Parathyroid adenoma (tissue), 2 donors: ENCODE results near the gene ROS1.

Source experiments
- H2AFZ ChIP-seq: fragments of 300-600 bp; sonication (generic); one replicate; pipeline ENCODE4 v1.7.0; 2017; ENCODE audit warnings: antibody characterized with exemption, mild to moderate bottlenecking
- H3K27ac ChIP-seq: fragments of 300-600 bp; sonication (generic); one replicate; pipeline ENCODE4 v1.7.0; 2017
- H3K27me3 ChIP-seq: fragments of 300-600 bp; sonication (generic); one replicate; pipeline ENCODE4 v1.7.0; 2017; ENCODE audit warnings: low read length; ENCODE audit not compliant: control insufficient read depth, insufficient read depth
- H3K36me3 ChIP-seq: fragments of 300-600 bp; sonication (generic); one replicate; pipeline ENCODE4 v1.7.0; 2017; ENCODE audit warnings: low read length; ENCODE audit not compliant: control insufficient read depth, insufficient read depth
- H3K4me1 ChIP-seq: fragments of 300-600 bp; sonication (generic); one replicate; pipeline ENCODE4 v1.7.0; 2017; ENCODE audit warnings: control low read depth
- H3K4me2 ChIP-seq: fragments of 300-600 bp; sonication (generic); one replicate; pipeline ENCODE4 v1.7.0; 2017; ENCODE audit warnings: low read length
- H3K4me3 ChIP-seq: fragments of 300-600 bp; sonication (generic); one replicate; pipeline ENCODE4 v1.7.0; 2017; ENCODE audit warnings: low read depth, low read length
- H3K79me2 ChIP-seq: fragments of 300-600 bp; sonication (generic); one replicate; pipeline ENCODE4 v1.7.0; 2017; ENCODE audit warnings: control low read depth
- H3K9ac ChIP-seq: fragments of 300-600 bp; sonication (generic); one replicate; pipeline ENCODE4 v1.7.0; 2017; ENCODE audit warnings: mild to moderate bottlenecking
- H3K9me3 ChIP-seq: fragments of 300-600 bp; sonication (generic); one replicate; pipeline ENCODE4 v1.7.0; 2017; ENCODE audit warnings: low read length; ENCODE audit not compliant: control insufficient read depth
- TF ChIP-seq, protein P1 (sequence below): fragments of 300-600 bp; sonication (generic); IDR thresholded peaks from one replicate; pipeline ENCODE4 v1.7.0; 2017; ENCODE audit warnings: antibody characterized with exemption, mild to moderate bottlenecking
- donor health status: primary hyperparathyroidism.

The ROS1 gene

DNA sequence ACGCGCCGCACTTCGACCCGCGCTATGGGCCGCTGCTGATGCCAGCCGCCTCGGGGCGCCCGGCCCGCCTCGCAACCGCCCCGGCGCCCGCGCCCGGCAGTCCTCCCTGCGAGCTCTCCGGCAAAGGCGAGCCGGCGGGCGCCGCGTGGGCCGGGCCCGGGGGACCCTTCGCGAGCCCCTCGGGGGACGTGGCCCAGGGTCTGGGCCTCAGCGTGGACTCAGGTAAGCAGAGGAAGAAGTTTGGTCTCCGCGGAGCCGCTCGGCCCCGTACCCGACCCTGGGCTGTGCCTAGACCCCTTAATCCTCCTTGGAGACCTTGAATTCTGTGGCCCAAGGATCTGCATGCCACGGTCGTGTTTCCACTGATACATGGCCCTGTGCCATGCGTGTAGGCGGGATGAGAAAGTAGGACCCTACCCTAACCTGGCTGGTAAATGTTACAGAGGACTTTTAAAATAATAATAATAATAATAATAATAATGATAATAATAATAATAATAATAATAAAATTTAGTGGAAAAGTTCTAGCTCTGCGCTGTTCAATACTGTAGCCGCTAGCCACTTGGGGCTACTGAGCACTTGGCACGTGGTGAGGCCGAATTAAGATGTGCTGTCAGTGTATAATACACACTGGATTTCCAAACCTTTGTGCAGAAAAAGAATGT is 154.8 kb downstream of the ROS1 start:
- TF ChIP-seq, protein P1, sequence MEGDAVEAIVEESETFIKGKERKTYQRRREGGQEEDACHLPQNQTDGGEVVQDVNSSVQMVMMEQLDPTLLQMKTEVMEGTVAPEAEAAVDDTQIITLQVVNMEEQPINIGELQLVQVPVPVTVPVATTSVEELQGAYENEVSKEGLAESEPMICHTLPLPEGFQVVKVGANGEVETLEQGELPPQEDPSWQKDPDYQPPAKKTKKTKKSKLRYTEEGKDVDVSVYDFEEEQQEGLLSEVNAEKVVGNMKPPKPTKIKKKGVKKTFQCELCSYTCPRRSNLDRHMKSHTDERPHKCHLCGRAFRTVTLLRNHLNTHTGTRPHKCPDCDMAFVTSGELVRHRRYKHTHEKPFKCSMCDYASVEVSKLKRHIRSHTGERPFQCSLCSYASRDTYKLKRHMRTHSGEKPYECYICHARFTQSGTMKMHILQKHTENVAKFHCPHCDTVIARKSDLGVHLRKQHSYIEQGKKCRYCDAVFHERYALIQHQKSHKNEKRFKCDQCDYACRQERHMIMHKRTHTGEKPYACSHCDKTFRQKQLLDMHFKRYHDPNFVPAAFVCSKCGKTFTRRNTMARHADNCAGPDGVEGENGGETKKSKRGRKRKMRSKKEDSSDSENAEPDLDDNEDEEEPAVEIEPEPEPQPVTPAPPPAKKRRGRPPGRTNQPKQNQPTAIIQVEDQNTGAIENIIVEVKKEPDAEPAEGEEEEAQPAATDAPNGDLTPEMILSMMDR = no peak
- Histone ChIP-seq H3K27me3 (peaks cover 5% of the 10 kb centered on the region), H3K9ac (no peak overlapping the region), H3K9me3 (no peaks in the 10 kb centered on the region), H3K4me2 (peak overlapping the region; percentile 52), H3K36me3 (no peaks in the 10 kb centered on the region), H3K27ac (no peak overlapping the region), H3K4me1 (no peaks in the 10 kb centered on the region), H3K4me3 (no peak overlapping the region), H2AFZ (no peak overlapping the region), H3K79me2 (no peaks in the 10 kb centered on the region)

DNA sequence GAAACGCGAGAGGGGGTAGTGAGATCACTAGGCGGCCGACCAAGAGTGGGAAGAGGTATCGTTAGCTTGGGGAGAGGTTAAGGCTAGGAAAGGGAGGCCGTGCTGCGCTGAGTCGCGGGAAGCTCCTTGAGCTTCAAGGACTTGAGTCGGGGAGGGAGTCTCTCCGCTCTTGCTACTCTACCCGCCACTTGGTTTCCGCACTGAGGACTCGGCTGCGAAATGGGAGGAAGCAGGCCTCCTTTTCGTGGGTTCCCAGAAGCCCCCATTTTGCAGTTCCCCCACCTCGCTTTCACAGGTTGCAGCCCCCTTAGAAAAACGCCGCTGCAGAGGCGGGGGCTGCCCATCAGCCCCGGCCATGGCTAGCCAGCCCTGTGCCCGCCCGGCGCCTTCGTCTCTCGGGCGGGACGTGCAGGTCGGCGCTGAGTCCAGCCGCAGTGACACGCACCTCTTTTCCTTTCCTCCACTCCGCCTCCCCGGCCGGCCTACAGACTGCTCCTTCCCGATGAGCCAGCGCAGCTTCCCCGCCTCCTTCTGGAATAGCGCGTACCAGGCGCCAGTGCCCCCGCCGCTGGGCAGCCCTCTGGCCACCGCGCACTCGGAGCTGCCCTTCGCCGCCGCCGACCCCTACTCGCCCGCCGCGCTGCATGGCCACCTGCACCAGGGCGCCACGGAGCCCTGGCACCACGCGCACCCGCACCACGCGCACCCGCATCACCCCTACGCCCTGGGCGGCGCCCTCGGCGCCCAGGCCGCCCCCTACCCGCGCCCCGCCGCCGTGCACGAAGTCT is 155.5 kb downstream of the ROS1 start:
- peak overlapping the region; percentile 52 for H3K4me2 ChIP-seq
- no peaks in the 10 kb centered on the region for H3K79me2 ChIP-seq
- H3K4me3 ChIP-seq = peak overlapping the region; percentile 23
- H3K9ac ChIP-seq = no peak overlapping the region
- H3K36me3 ChIP-seq = no peaks in the 10 kb centered on the region
- H3K27me3 ChIP-seq = peaks cover 5% of the 10 kb centered on the region
- no peaks in the 10 kb centered on the region for H3K4me1 ChIP-seq
- no peaks in the 10 kb centered on the region for H3K9me3 ChIP-seq
- no peak overlapping the region for H2AFZ ChIP-seq
- H3K27ac ChIP-seq = no peak overlapping the region
- TF ChIP-seq, protein P1 = no peak

DNA sequence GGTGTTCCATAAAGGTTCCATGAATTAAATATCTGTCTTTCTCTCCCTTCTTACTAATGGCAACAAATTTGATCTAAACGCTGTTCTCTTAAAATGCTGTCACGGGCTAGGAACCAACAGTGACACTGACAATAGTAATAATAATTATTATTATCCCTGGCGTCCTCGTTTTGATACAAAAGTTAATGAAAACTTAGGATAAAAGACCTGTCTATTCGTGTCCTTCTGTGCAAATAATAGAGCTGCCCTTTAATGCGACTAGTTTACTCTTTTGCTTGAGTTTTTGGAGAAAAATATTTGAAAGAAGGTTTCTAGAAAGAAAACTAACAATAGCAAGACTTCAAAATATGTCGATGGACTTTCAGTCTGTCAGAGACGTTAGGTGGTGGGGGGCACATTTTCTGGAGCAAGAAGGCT is 156.1 kb downstream of the ROS1 start:
- Histone ChIP-seq H3K27ac (no peak overlapping the region), H3K9me3 (no peaks in the 10 kb centered on the region), H2AFZ (no peak overlapping the region), H3K79me2 (no peaks in the 10 kb centered on the region), H3K36me3 (no peaks in the 10 kb centered on the region), H3K4me2 (no peak overlapping the region), H3K9ac (no peak overlapping the region), H3K4me3 (no peak overlapping the region), H3K4me1 (no peaks in the 10 kb centered on the region), H3K27me3 (peaks cover 5% of the 10 kb centered on the region)
- TF ChIP-seq, protein P1 = no peak

DNA sequence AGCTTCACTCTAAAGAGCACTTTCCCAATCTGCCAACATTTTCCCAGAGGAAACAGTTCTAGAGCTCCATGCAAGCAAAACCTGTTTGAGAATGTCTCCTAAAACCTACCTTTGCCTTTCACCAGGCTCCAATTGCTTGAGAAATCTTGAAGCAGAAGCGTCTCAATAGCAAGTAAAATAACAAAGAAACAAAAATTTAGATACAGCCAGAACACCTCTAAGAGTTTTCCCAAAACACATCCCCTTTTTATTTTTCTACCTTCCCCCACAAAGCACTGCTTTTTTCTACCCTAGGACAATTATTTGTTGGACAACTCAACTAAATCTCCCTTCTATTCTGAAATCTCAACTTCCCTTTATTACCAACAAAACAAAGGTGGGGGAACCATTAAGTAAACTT is 156.8 kb downstream of the ROS1 start:
- Histone ChIP-seq H3K27ac (no peak overlapping the region), H2AFZ (no peak overlapping the region), H3K4me2 (no peak overlapping the region), H3K36me3 (no peaks in the 10 kb centered on the region), H3K27me3 (peaks cover 9% of the 10 kb centered on the region), H3K79me2 (no peaks in the 10 kb centered on the region), H3K9me3 (no peaks in the 10 kb centered on the region), H3K4me3 (no peak overlapping the region), H3K9ac (no peak overlapping the region), H3K4me1 (no peaks in the 10 kb centered on the region)
- TF ChIP-seq, protein P1 = no peak
